NOMO-1 treated with DMSO at 0.1 percent for 48 hours (cell line): Measurements from ENCODE around the gene HOXD10.

Source experiments
- DNase-seq: peaks from one replicate; lab custom pipeline; 2025; ENCODE audit not compliant: unreplicated experiment; lab: John Stamatoyannopoulos, UW

The HOXD10 gene

DNA sequence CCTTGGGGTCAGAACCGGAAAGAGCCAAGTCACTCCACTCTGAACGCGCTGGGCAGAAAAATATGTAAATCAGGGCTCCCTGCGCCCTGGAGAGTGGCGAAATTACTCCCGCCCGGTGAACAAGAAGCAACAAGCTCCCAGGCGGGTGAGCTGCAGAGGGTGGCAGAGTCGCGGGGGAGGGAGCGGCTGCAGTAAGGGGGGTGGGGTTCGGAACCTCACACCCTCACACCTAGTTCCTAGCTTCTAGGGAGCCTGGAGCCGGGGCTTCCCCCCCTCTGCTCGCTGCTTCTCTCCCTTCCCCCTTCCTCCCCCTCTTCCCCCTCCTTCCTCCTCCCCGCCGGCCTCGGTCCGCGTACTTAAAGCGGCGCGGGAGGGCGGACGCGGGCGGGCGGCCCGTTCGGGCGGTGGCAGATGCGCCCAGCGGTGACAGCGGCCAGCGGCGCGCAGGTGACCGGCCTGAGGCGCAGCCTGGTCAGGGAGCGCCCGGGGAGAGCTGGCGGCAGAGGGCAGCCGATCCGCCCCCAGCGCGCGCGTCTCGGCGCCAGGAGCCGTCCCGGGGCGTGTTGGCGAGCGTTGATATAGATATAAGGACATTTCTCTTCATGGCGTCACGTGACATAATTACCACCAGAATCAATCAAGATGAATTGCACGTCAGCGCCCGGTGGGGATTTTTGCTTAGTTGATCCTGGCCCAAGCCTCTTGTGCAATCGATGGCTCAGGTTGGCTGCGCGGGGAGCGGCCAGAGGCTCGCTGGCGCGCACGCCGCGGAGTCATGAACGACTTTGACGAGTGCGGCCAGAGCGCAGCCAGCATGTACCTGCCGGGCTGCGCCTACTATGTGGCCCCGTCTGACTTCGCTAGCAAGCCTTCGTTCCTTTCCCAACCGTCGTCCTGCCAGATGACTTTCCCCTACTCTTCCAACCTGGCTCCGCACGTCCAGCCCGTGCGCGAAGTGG is 9.7 kb upstream of the HOXD10 start, which contains the start of gene HOXD11:
Gene HOXD11, plus strand, starts transcription at position 700 of the 959 bp plus-strand sequence. Its CDS starts 76 bp downstream, at position 776.
- DNase-seq: no peak

DNA sequence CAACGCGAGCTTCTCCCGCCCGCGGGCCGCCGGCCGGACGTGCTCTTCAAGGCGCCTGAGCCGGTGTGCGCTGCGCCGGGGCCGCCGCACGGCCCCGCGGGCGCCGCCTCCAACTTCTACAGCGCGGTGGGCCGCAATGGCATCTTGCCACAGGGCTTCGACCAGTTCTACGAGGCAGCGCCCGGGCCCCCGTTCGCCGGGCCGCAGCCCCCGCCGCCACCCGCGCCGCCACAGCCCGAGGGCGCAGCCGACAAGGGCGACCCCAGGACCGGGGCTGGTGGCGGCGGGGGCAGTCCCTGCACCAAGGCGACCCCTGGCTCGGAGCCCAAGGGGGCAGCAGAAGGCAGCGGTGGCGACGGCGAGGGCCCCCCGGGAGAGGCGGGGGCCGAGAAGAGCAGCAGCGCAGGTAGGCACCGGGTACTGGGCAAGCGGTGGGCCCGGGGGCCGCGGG is 8.8 kb upstream of the HOXD10 start:
- DNase-seq: no peak

DNA sequence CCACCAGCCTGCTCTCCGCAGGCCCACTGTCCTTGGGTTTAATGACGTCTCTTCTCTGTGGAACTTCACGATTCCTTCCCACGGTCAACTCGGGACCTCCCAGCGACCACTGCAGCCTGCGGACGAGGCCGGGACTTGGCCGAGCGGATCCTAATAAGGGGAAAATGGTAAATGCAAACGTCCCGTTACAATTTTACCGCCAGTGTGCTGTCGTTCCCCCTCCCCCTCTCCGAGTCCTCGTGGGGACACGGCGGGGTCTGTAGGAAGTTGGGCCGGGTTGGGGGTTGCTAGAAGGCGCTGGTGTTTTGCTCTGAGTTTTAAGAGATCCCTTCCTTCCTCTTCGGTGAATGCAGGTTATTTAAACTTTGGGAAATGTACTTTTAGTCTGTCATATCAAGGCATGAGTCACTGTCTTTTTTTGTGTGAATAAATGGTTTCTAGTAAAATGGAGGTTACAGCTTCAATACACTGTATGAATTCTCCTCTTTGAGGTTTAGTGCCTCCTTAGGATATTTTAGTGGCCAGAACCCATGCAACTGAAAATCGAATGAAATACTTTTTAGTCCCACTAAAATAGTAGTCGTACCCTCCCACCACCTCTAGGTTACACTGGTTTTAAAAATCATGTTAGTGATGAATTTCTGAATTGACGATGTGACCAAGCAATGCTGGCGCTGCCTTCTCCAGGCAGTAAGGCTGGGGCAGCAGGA is 7.2 kb upstream of the HOXD10 start:
- no peak for DNase-seq

DNA sequence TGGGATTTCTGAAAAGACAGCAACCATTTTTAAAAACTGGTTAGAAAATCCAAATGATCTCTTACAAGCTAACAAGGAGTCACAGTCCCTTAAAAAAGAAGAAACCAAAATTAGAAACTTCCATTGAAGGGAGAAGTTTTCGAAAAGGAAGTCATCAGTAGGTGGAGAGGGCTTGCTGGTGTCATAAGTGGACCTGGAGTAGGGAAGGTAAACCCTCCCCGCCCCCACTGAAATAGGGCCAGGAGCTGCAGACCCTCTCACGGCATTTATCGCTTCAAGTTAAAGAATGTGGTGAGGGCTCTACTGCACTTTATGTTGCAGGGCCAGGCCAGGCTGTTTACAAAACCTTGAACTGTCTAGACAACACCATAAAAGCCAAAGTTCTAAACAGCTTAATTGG is 6.6 kb upstream of the HOXD10 start:
- DNase-seq: no peak

DNA sequence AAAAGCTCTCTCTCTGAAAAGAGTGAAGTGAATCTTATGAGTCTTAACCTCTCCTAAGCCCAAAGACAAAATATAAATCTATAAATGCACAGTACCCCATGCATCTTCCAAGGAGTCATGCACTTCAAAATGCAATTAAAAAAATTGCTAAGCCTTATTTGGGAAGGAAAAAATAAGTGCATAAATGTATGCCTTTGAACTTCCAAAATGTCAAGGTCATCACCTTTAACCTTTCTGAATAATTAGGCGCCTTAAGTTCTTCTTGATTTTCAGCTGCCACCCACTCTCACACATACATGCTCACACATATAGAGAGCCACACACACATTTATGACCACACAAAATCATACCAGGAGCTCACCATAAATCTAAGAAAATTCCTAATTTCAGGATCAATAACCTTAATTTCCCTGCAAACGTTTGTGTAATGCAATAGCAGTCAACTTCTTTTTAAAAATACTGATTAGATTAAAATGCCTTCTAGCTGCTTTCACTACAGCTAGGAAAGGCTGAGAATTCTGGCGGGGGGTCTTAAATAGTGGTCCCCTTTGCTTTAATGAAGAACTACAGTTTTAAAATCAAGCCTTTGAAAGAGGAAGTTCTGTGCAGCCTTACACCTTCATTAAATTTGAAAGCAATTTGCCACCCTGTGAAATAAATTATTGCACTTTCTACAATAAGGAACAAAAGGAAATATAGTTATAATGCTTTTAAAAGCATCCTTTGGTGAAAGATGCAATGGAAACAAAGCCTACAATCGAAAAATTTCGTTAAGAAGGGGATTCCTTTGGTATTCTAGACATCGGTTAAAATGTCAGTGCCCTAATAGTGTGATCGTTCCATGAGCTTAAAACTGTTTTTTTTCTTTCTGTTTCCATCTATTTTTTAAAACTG is 5.9 kb upstream of the HOXD10 start:
- DNase-seq: no peak

DNA sequence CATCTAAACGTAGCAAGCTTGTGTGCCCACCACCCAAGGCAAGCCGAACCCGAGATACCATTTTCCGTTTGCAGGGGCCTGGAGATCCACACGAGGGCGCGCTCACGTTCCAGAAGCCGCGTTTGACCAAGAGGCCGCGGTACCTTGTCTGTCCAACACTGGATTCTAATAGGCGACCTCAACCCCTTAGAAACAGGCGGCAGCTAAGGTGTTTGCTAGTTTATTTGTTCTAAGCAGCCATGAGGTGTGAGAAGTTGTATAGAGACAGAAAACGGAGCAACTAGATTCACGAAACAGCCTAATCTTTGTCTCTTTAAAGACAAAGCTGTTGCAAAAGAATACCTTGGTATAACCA is 5.3 kb upstream of the HOXD10 start:
- no peak for DNase-seq

DNA sequence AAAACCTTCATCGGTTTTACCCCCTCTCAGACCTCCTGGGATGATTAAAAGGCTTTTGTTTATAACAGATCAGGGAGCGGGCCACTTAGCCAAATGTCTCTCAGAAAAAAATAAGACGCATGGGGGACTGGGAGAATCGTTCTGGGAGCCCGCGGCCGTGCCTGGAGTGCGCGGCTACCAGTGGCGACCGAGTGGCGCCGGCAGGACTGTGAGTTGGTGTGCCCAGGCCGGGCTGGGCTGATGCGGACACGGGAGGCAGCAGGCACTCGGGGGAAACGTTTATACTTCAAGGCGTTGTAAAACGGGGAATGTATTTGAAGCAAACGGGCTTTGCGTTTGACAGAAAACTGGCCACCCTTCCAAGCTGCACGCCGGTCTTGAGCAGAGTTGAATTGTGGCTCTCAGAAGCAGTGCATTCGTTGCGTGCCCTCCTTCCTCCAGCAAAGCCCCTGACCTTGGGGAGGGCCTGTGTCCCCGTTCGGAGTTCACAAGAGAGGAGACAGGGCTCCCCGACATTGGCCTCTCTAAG is 4.7 kb upstream of the HOXD10 start:
- no peak for DNase-seq

DNA sequence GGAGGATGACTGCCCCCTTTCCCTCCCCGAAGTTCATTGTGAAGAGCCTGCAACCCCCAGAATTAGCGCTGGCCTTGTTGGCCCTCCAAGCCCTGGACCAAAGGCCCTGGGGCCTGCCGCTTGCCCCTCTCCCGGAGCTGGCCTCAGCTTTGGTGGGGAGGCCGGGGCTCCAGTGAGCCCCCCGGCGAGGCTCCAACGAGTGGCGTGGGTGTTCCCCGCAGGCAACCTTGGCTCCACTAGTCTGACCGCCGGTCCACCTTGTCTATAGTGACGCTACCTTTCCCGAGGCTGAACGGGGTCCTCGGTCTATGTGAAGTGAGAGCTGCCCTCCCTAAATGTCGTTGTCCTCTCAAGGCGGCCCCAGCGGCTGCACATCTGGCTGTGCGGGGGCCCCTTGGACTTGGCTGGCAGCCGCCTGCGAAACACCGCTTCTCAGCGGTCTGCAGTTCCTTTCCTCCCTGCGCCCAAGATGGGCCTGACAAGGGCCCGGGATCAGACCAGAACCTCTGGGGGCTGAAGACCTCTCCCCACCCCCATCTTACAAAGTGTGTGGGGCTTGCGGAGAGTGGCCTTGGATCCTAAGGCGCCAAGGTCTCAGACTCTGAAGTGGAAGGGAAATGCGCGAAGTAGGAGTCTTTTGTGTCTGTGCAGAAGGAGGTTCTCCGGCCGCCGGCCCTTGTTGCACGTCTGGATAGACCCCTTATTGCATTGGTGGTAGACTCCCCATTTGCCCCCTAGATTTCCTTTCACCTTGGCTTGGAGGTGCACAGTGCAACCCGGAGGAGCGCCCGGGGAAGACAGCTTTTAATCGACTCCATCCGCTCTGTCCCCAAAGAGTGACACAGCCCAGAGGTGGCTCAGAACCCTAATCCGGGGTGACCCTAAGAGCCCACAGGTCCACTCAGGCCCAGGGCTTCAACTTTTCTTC is 3.9 kb upstream of the HOXD10 start:
- no peak for DNase-seq

DNA sequence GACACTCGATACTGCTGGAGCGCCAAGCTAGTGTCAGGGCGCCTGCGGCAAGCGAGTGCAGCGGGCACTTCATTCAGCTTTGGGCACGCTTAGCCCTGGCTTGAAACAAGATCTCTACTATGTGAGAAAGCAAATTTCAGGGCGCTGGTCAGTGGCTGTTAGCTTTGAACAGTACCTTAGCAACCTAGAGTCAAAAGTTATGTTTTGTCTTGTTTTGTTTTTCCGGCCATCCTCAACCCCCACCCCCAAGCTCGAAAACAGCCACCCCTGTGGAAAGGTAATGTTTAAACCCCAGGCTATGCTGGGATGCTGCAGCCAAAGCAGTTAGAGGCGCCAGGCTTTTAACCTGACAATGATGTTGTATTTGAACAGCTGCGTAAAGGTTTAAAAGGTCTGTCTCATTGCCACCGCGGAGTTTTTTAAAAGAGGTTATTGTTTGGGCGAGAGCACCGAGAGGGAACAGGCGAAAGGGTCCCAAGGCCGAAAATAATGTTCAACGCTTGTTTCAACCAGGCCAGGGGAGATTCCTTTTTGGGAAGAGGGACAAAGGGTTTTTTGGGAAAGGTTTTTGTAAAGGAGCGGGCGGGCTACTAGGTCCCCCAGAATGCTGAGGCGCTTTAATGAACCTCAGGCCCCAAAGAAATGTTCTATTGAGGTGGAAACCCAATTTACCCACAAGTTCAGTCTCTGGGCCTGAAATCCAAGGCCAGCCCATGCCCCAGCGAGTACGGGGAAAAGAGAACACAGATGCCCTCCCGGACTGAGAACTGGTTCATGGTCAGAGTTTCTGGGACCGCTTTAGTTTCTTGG is 2.3 kb upstream of the HOXD10 start:
- no peak for DNase-seq

DNA sequence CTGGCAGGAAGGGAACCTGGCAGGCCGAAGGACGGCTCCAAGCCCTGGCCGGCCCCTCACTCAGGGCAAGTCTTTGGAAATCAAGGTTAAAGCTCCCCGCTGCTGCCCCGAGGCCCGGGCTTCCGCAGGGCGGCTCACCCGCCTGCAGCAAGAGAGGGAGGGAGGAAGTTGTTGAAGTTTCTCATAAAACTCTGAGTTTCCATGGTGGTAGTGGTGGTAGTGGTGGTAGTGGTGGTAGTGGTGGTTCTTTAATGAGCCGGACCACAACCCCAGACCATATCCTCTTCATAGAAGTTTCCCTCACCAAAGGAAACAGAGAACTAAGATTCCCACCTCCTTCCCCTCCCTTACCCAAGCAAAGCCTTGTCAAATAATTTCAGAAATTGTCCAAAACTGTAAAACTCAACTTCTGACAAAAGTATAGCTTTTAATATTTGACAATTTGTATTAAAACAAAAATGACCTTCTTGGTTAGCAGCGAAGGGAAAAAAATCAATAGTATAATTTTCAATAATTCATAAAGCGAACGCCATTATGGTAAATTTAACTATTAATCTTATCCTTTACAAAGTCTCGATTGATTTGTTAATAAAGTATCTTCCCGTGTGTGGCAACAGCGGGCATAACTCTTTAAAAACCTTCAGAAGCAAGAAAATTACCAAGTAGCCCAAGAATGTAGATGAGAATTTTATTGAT is 1.5 kb upstream of the HOXD10 start:
- no peak for DNase-seq

DNA sequence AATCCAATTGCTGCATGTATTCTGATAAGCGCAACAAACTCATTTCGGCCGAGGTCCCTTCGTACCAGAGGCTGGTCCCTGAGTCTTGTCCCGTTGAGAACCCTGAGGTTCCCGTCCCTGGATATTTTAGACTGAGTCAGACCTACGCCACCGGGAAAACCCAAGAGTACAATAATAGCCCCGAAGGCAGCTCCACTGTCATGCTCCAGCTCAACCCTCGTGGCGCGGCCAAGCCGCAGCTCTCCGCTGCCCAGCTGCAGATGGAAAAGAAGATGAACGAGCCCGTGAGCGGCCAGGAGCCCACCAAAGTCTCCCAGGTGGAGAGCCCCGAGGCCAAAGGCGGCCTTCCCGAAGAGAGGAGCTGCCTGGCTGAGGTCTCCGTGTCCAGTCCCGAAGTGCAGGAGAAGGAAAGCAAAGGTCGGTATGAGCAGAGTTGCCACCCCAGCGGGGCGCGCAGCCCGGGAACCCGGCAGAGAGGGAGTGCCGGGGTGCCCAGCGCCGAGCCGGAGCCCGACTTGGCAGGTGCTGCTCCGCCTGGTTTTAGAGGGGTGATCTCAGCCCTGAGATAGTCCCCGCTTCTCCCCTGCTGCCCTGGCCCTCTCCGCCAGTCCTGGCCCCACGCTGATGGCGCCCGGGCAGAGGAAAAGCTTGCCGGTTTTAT is 714 bp downstream of the HOXD10 start:
- DNase-seq: no peak

DNA sequence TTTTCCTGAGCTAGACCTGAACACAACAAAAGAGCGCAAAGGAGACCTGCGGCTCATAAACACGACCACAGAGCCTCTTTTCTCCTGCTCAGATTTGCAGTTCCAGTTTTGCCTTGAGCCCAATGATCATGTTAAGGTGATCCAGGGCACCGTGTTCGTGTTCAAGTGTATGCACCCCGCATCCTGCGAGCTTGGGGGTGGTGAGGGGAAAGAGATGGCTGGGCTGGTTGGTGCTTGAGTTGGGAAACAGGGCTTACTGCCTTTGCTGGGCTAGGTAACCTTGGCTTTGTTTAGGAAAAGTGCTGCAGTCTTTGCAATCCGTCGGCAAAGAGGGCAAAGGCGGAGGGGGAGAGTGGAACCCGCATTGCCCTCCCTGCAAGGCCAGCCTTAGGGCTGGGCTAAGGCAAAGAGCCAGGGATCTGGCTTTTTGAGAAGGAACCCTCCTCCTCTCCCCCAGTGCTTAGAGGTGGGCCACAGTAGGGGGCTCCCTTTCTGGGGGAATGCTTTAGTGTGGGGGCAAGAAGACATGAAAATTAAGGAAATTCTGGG is 1.3 kb downstream of the HOXD10 start:
- DNase-seq: no peak

DNA sequence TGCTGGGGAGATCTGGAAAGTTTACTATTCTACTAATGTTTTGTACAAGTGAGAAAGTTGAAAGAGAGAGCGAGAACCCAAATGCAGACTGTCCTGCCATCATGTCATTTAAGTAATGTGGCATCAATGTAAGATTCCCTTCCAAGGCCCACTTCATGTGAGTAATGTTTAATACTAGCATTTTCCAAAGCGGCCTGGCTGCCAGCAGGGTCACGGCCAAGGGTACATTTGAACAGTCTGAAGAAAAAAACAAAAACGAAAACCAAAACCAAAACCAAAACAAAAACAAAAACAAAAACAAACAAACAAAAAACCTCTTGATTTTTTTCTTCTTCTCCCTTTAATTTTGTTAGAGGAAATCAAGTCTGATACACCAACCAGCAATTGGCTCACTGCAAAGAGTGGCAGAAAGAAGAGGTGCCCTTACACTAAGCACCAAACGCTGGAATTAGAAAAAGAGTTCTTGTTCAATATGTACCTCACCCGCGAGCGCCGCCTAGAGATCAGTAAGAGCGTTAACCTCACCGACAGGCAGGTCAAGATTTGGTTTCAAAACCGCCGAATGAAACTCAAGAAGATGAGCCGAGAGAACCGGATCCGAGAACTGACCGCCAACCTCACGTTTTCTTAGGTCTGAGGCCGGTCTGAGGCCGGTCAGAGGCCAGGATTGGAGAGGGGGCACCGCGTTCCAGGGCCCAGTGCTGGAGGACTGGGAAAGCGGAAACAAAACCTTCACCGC is 2.2 kb downstream of the HOXD10 start:
- DNase-seq: peak; percentile 23

DNA sequence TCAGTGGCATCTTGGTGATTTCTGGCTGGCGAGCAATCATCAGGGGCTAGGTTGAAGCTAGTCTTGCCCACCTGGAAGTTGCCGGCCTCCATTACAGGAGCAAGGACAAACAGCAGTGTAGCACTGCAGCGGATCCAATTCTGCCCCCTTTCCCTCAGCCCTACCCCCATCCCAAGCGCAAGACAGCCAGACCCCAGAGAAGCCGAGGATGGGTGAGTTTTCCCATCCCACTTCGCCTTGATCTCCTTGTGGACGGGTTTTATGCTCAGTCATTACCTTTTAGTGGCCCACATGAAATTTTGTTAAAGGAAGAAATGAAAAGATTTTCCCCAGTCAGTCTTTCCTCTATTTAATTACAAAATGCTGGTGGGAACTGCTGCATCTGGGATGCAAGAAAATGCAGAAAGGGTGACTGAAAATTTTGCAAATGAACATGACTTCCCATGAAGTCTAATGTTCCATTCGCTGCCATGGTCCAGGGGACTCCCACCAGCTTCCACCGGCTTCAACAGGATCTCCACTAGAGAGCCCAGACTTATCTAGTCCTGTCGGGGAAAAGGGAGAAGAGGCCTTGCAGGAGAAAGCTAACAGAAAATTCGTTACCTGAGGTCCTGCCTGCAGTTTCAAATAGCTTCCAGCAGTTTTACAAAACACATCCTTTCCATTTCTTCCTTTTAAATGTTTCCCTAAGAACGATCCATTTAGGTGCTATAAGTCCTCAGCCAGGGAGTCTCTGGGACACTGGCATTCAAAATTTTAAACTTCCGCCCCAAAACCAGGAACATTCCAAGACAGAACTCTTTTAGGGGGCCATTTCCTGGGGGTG is 4.0 kb downstream of the HOXD10 start:
- DNase-seq: no peak

DNA sequence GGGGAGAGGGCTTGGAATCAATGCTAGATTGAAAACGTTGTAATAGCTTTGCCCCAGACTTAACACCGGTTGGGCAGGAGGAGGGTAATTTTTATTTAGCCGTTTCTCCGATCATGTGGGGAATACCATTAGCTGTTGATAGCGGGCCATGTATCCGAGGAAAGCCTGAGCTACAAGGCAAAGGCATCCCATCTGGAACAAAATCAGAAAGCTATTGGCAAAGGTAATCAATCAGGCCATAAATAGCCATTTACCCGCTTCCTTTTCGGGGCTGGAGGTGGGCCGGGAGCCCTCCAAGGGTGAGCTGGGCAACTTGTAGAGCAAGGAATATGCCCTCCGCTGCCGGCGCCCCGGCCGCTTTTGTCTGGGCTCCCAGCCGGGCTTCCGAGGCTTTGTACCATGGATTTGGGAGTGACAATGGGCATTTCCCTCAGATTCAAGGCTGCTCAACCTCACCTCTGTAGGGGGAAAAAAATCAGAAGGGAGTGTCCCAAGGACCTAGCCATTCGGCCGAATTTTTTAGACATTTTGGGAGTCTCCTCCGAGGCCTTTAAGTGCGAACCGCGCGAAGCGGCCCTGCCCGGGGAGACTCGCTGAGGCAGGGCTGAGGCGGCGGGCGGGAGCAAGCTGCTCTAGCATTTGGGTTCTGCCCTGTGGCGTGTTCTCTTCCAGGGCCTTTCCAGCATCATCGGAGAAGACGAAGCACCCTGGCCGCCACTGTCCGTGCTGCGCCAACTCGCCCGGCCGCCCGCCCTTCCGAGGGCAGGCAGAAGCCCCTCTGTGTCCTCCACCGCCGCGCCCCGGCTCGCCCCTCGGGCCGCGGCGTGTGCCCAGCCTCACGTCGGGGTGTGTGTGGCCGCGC is 4.8 kb downstream of the HOXD10 start:
- no peak for DNase-seq
